H1 (cell line): Measurements from ENCODE around the gene NEU4. TPM values are rescaled to one million over a fixed set of nuclear protein-coding genes. Genes with fewer than 3 reads are reported as not detected.

Source experiments
- CTCF ChIA-PET: fragments of 300-600 bp; sonication (Branson Sonifier 250); formaldehyde crosslinking; loops from one replicate; lab custom pipeline; 2021; ENCODE audit not compliant: partially characterized antibody; lab: Charles Lee
- POLR2A ChIA-PET: fragments of 300-600 bp; sonication (Branson Sonifier 250); formaldehyde crosslinking; loops from one replicate; lab custom pipeline; 2021; ENCODE audit warnings: inconsistent platforms; ENCODE audit not compliant: partially characterized antibody; lab: Charles Lee
- DNase-seq, 2 experiments: peaks; one replicate each; pipeline versions ENCODE4 v3.0.0 to v3.0.0-alpha.2; 2010 to 2022; ENCODE audit warnings: low spot score in 2 of 2, low read depth in 1 of 2, mixed read lengths in 1 of 2
- FAIRE-seq: peaks from 2 replicates; lab custom pipeline; 2011; peaks lifted over from hg19 to GRCh38; lab: Jason Lieb, UNC
- H2AFZ ChIP-seq: 2 replicates; pipeline ENCODE4 v1.8.1; 2012; ENCODE audit warnings: low read length, inconsistent platforms
- H2AK5ac ChIP-seq: 2 replicates; pipeline ENCODE4 v1.6.1; 2013; ENCODE audit warnings: low read depth, low read length
- H2BK120ac ChIP-seq: replicated peaks from 2 replicates; pipeline ENCODE3; 2013; ENCODE audit warnings: low read depth, low read length, inconsistent platforms
- H2BK12ac ChIP-seq: 2 replicates; pipeline ENCODE4 v1.6.1; 2013; ENCODE audit warnings: low read depth, low read length
- H2BK15ac ChIP-seq: 2 replicates; pipeline ENCODE4 v1.6.1; 2013; ENCODE audit warnings: low read length
- H2BK20ac ChIP-seq: 2 replicates; pipeline ENCODE4 v1.6.1; 2013; ENCODE audit warnings: low read length
- H2BK5ac ChIP-seq: 2 replicates; pipeline ENCODE4 v1.6.1; 2013; ENCODE audit warnings: low read depth, low read length
- H3K14ac ChIP-seq: 2 replicates; pipeline ENCODE4 v1.6.1; 2013; ENCODE audit warnings: inconsistent platforms; ENCODE audit not compliant: insufficient read length
- H3K18ac ChIP-seq: 2 replicates; pipeline ENCODE4 v1.6.1; 2013; ENCODE audit warnings: low read length; ENCODE audit errors: extremely low read depth
- H3K23ac ChIP-seq: 2 replicates; pipeline ENCODE4 v1.6.1; 2013; ENCODE audit warnings: inconsistent platforms; ENCODE audit not compliant: insufficient read length
- H3K23me2 ChIP-seq: 2 replicates; pipeline ENCODE4 v1.6.1; 2013; ENCODE audit warnings: low read depth, low read length
- H3K27ac ChIP-seq: 2 replicates; pipeline ENCODE4 v1.6.1; 2011; ENCODE audit warnings: low read depth, low read length, inconsistent platforms
- H3K27me3 ChIP-seq, 4 experiments: replicated peaks in 1 of 4; 1 replicate in 1 of 4; 2 replicates in 3 of 4; pipeline versions ENCODE4 v1.6.1 to v1.8.1; 2011 to 2013; ENCODE audit warnings: low read length in 3 of 4, mild to moderate bottlenecking in 3 of 4, inconsistent platforms in 2 of 4, mixed read lengths in 2 of 4, moderate library complexity in 1 of 4; ENCODE audit not compliant: control insufficient read depth in 3 of 4, insufficient read depth in 3 of 4; ENCODE audit errors: extremely low read depth in 1 of 4
- H3K36me3 ChIP-seq, 4 experiments: 2 replicates each; pipeline versions ENCODE4 v1.6.1 to v1.8.1; 2011 to 2013; ENCODE audit warnings: mild to moderate bottlenecking in 4 of 4, low read length in 3 of 4, moderate library complexity in 2 of 4, control low read depth in 1 of 4, inconsistent platforms in 1 of 4; ENCODE audit not compliant: insufficient read depth in 4 of 4, control insufficient read depth in 2 of 4
- H3K4ac ChIP-seq: replicated peaks from 2 replicates; pipeline ENCODE3; 2013; ENCODE audit warnings: low read length, low read depth, mixed read lengths, inconsistent platforms; ENCODE audit not compliant: insufficient read length
- H3K4me1 ChIP-seq, 4 experiments: replicated peaks in 1 of 4; 1 replicate in 1 of 4; 2 replicates in 3 of 4; pipeline versions ENCODE4 v1.6.1 to v1.8.1; 2011 to 2013; ENCODE audit warnings: low read length in 3 of 4, inconsistent platforms in 2 of 4, mixed read lengths in 1 of 4; ENCODE audit not compliant: insufficient read depth in 4 of 4, control insufficient read depth in 3 of 4
- H3K4me2 ChIP-seq, 2 experiments: 2 replicates each; pipeline versions ENCODE4 v1.6.1 to v1.8.1; 2011 to 2013; ENCODE audit warnings: low read depth in 2 of 2, low read length in 2 of 2, control low read depth in 1 of 2, inconsistent platforms in 1 of 2, mild to moderate bottlenecking in 1 of 2; ENCODE audit not compliant: insufficient read depth in 1 of 2
- H3K4me3 ChIP-seq, 4 experiments: fragments of 200-600, 300-600 bp in 1 of 4; sonication (generic), shearing (Covaris generic), sonication (Bioruptor Twin) in 1 of 4; 2 replicates each; pipeline versions ENCODE4 v1.5.1 to v1.8.1; 2011 to 2016; ENCODE audit warnings: low read length in 4 of 4, low read depth in 3 of 4, control low read depth in 2 of 4, inconsistent platforms in 2 of 4, mild to moderate bottlenecking in 2 of 4, mixed read lengths in 1 of 4, moderate library complexity in 1 of 4; ENCODE audit not compliant: insufficient read depth in 2 of 4; ENCODE audit errors: extremely low read depth in 1 of 4
- H3K56ac ChIP-seq: replicated peaks from 2 replicates; pipeline ENCODE3; 2013; ENCODE audit warnings: low read depth, mild to moderate bottlenecking, mixed read lengths, low read length, inconsistent platforms; ENCODE audit not compliant: insufficient read length
- H3K79me1 ChIP-seq: 2 replicates; pipeline ENCODE4 v1.6.1; 2013; ENCODE audit warnings: low read depth, low read length, control low read depth
- H3K79me2 ChIP-seq, 2 experiments: 2 replicates each; pipeline versions ENCODE4 v1.6.1 to v1.8.1; 2012 to 2013; ENCODE audit warnings: low read length in 2 of 2, mild to moderate bottlenecking in 2 of 2, inconsistent platforms in 1 of 2; ENCODE audit not compliant: insufficient read depth in 2 of 2, control insufficient read depth in 1 of 2
- H3K9ac ChIP-seq, 4 experiments: replicated peaks in 1 of 4; 1 replicate in 1 of 4; 2 replicates in 3 of 4; pipeline versions ENCODE4 v1.6.1 to v1.8.1; 2011 to 2013; ENCODE audit warnings: low read depth in 3 of 4, low read length in 3 of 4, control low read depth in 2 of 4, mild to moderate bottlenecking in 2 of 4, moderate library complexity in 2 of 4, inconsistent platforms in 1 of 4; ENCODE audit errors: extremely low read depth in 1 of 4
- H3K9me3 ChIP-seq, 2 experiments: 2 replicates each; pipeline versions ENCODE4 v1.6.1 to v1.8.1; 2012 to 2013; ENCODE audit warnings: mild to moderate bottlenecking in 2 of 2, moderate library complexity in 2 of 2, control low read depth in 1 of 2, inconsistent platforms in 1 of 2, low read depth in 1 of 2, low read length in 1 of 2, mixed read lengths in 1 of 2; ENCODE audit not compliant: insufficient read depth in 2 of 2
- H4K20me1 ChIP-seq, 2 experiments: replicated peaks in 1 of 2; 2 replicates each; pipeline versions ENCODE3 to v1.8.1; 2011 to 2013; ENCODE audit warnings: inconsistent platforms in 2 of 2, low read length in 2 of 2, mild to moderate bottlenecking in 1 of 2; ENCODE audit not compliant: insufficient read depth in 2 of 2, control insufficient read depth in 1 of 2
- H4K5ac ChIP-seq: 2 replicates; pipeline ENCODE4 v1.6.1; 2013; ENCODE audit warnings: low read length, low read depth, mixed read lengths, inconsistent platforms; ENCODE audit not compliant: insufficient read length
- H4K8ac ChIP-seq: 2 replicates; pipeline ENCODE4 v1.8.0; 2013; ENCODE audit warnings: mild to moderate bottlenecking, moderate library complexity, low read length, inconsistent platforms; ENCODE audit not compliant: insufficient read depth; ENCODE audit errors: extremely low read depth
- H4K91ac ChIP-seq: replicated peaks from 2 replicates; pipeline ENCODE3; 2013; ENCODE audit warnings: low read length, mixed read lengths, inconsistent platforms; ENCODE audit not compliant: insufficient read length
- BCL11A ChIP-seq, 2 experiments: IDR thresholded peaks; one replicate each; pipeline ENCODE4 v1.6.1; 2011; ENCODE audit warnings: low read depth in 2 of 2, low read length in 2 of 2, mild to moderate bottlenecking in 2 of 2
- CHD2 ChIP-seq: IDR thresholded peaks from 2 replicates; pipeline ENCODE4 v1.6.1; 2012; ENCODE audit warnings: low read length, improper control_type of control experiment
- E2F6 ChIP-seq: IDR thresholded peaks from 2 replicates; pipeline ENCODE4 v1.6.1; 2012; ENCODE audit warnings: inconsistent platforms
- POLR2A ChIP-seq, 2 experiments: IDR thresholded peaks; 1 replicate in 1 of 2; 2 replicates in 1 of 2; pipeline ENCODE4 v1.6.1; 2011; ENCODE audit warnings: low read depth in 2 of 2, low read length in 2 of 2, mild to moderate bottlenecking in 2 of 2; ENCODE audit errors: control extremely low read depth in 1 of 2
- WGBS, 2 experiments: shearing (Covaris generic) in 1 of 2; methylation state at CpG; one replicate each; pipeline versions ENCODE4 v1.1.6 to v1.1.7; 2013 to 2015; ENCODE audit warnings: low lambda C conversion rate in 2 of 2, mixed read lengths in 2 of 2, inconsistent platforms in 1 of 2, low coverage in 1 of 2, missing lambda C conversion rate in 1 of 2; ENCODE audit not compliant: insufficient replicate concordance in 2 of 2, insufficient coverage in 1 of 2, insufficient read length in 1 of 2; ENCODE audit errors: extremely low coverage in 1 of 2, missing lambda C conversion rate in 1 of 2; 5-methylcytosine and 5-hydroxymethylcytosine counted together
- polyA plus RNA-seq, 7 experiments: library from polyadenylated mRNA; depleted of rRNA in 3 of 7; stranded (reverse) in 5 of 7; unstranded in 2 of 7; fragments of >200 nt in 5 of 7; fragments of 200-250 nt in 2 of 7; gene quantifications; 1 replicate in 5 of 7; 2 replicates in 1 of 7; 4 replicates in 1 of 7; pipeline versions ENCODE4 v1.2.1 to v1.2.3, GENCODE V29; 2011 to 2013; ENCODE audit warnings: missing spikeins in 2 of 7, mixed read lengths in 2 of 7
- total RNA-seq: library from RNA; stranded (reverse); fragmentation: NEBNext Ultra II Directional; extraction: Animal tissue kit (Norgen Biotek cat#: 25700); gene quantifications from 2 replicates; pipeline ENCODE4 v1.2.1, GENCODE V29; 2021

NEU4 gene
- total and polyA plus RNA-seq, 2 of the 8 experiments (the other 6 are each of a cell fraction or from before 2014, with no cell fraction given) = 0.32 to 0.50 TPM

DNA sequence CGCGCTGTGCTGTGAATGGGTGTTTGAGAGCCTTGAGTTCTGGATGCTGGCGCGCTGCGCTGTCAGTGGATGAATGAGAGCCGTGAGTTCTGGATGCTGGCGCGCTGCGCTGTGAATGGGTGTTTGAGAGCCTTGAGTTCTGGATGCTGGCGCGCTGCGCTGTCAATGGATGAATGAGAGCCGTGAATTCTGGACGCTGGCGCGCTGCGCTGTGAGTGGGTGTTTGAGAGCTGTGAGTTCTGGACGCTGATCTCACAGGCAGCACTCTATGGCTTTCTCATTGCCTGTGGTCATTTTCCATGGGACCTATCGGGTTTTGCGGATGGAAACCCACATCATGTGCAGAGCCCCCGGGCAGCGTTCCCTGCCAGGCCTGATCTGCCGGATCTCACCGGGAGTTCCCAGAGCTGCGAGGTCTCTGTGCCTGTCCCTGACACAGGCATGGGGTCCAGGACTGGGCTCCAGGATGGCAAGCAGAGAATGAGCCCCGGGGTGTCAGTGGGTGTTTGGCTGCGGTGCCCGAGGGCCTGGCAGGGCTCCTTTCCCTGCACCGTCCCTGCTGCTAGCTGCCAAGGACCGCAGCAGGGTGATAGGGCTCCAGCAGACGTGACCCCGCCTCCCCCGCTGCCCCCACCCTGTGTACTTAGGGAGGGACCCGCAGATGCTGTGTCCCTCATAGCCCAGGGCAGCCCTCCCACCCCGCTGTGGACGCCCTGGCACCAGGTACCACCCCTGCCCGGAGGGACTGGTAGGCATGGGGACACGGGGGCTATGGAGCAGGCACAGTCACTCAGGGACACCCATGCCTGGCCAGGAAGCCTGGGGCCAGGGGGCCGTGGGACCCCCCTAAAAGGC is 40.0 kb downstream of the NEU4 start:
- Histone ChIP-seq H2BK5ac (no peak overlapping the region), H3K9me3 (no peaks in the 10 kb centered on the region), H2BK120ac (no peak overlapping the region), H3K79me2 (no peaks in the 10 kb centered on the region), H3K4ac (no peak overlapping the region), H4K8ac (no peak overlapping the region), H3K79me1 (no peaks in the 10 kb centered on the region), H2BK20ac (no peak overlapping the region), H3K27me3 (peaks cover 0 to 11% (median 8%) of the 10 kb centered on the region in 4 experiments; a peak in 4 of 7 replicates), H2AFZ (no peak overlapping the region), H3K4me3 (no peak overlapping the region), H4K20me1 (no peaks in the 10 kb centered on the region), H4K91ac (no peak overlapping the region), H4K5ac (no peak overlapping the region), H3K9ac (no peak overlapping the region), H3K36me3 (no peaks in the 10 kb centered on the region), H3K4me2 (no peak overlapping the region), H3K14ac (no peak overlapping the region), H3K27ac (no peak overlapping the region), H3K56ac (no peak overlapping the region), H3K23ac (no peak overlapping the region), H2BK15ac (no peak overlapping the region), H3K4me1 (no peaks in the 10 kb centered on the region; a peak in 1 of 7 replicates), H3K23me2 (no peaks in the 10 kb centered on the region; the same call in 1 of the 2 replicates), H3K18ac (no peak overlapping the region), H2BK12ac (no peak overlapping the region), H2AK5ac (no peak overlapping the region)
- 92% methylated on average over 36 of the region's 39 CpGs; no CpG with 5 or more reads in 1 of the 2 experiments for WGBS, 2 experiments
- POLR2A ChIA-PET = interaction anchor here (0.9 kb wide), 1 partner anchor 147 kb away, joined by 3 read pairs; the partner anchor contains the start of gene ING5
- no peak for DNase-seq
- CTCF ChIA-PET = interaction anchor here (0.6 kb wide), 1 partner anchor 30 kb away, joined by 3 read pairs; no protein-coding TSS in a partner anchor
- TF ChIP-seq CHD2 = no peak
- TF ChIP-seq POLR2A (IDR thresholded peaks at IDR 0.05; ENCODE audit: control extremely low read depth in 1 of 2, low read depth in 2 of 2, low read length in 2 of 2) = no peak
- TF ChIP-seq BCL11A (IDR thresholded peaks at IDR 0.05; ENCODE audit: low read depth in 2 of 2, low read length in 2 of 2) = no peak
- TF ChIP-seq E2F6 = no peak
- FAIRE-seq = no peak
